HepG2 (cell line): ENCODE results near the gene PELO. TPM values are rescaled to one million over a fixed set of nuclear protein-coding genes. Genes with fewer than 3 reads are reported as not detected.

Experiments used
- ATAC-seq: fragments of 200-7000 bp; cut with Tn5 transposase; 3 replicates; pipeline ENCODE4 v1.9.1; 2020; ENCODE audit warnings: mild to moderate bottlenecking, moderate library complexity
- BruUV-seq: library from RNA; stranded (reverse); fragments of 400-500 nt; replicated peaks from 2 replicates; lab custom pipeline; 2021; lab: Mats Ljungman, UMichigan
- CTCF ChIA-PET: fragments of 300-600 bp; formaldehyde crosslinking; extraction: SDS; loops from one replicate; lab custom pipeline; 2021; ENCODE audit warnings: low total read pairs, inconsistent platforms, low intra/inter-chr PET ratio; lab: Yijun Ruan, JAX
- POLR2A ChIA-PET: fragments of 350-600 bp; sonication (Branson Sonifier 250); formaldehyde crosslinking; loops from one replicate; lab custom pipeline; 2020; ENCODE audit warnings: antibody characterized with exemption, inconsistent platforms; lab: Yijun Ruan, JAX
- DNase-seq: peaks from one replicate; pipeline ENCODE4 v3.0.0-alpha.2; 2015; ENCODE audit warnings: low spot score
- FAIRE-seq: peaks from 3 replicates; lab custom pipeline; 2011; peaks lifted over from hg19 to GRCh38; lab: Jason Lieb, UNC
- H2AFZ ChIP-seq: one replicate; pipeline ENCODE4 v1.6.1; 2011; ENCODE audit warnings: low read length, inconsistent platforms
- H3K27ac ChIP-seq: fragments of 300-600 bp; 3 replicates; pipeline ENCODE4 v1.8.0; 2011; ENCODE audit warnings: mixed run types, mild to moderate bottlenecking, mixed read lengths, low read length, inconsistent platforms; ENCODE audit not compliant: insufficient read depth; ENCODE audit errors: extremely low read length
- H3K27me3 ChIP-seq, 2 experiments: fragments of 200-600 bp in 1 of 2; 2 replicates in 1 of 2; 3 replicates in 1 of 2; pipeline versions ENCODE4 v1.6.0 to v1.8.0; 2011; ENCODE audit warnings: low read length in 2 of 2, mild to moderate bottlenecking in 2 of 2, moderate library complexity in 2 of 2, inconsistent platforms in 1 of 2; ENCODE audit not compliant: insufficient read depth in 2 of 2, control insufficient read depth in 1 of 2
- H3K36me3 ChIP-seq, 2 experiments: fragments of 200-600 bp in 1 of 2; replicated peaks in 1 of 2; 2 replicates in 1 of 2; 3 replicates in 1 of 2; pipeline versions ENCODE4 v1.5.1 to v1.8.0; 2011; ENCODE audit warnings: low read length in 2 of 2, inconsistent platforms in 1 of 2; ENCODE audit not compliant: insufficient read depth in 2 of 2, control insufficient read depth in 1 of 2
- H3K4me1 ChIP-seq: 2 replicates; pipeline ENCODE4 v1.5.1; 2012; ENCODE audit warnings: low read length, inconsistent platforms; ENCODE audit not compliant: insufficient read depth
- H3K4me2 ChIP-seq: 2 replicates; pipeline ENCODE4 v1.6.0; 2011; ENCODE audit warnings: low read depth, low read length, inconsistent platforms
- H3K4me3 ChIP-seq, 3 experiments: fragments of 200-600 bp in 1 of 3; sonication (generic), shearing (Covaris generic) in 1 of 3; replicated peaks in 1 of 3; 2 replicates each; pipeline ENCODE4 v1.5.1; 2011 to 2016; ENCODE audit warnings: low read length in 3 of 3, inconsistent platforms in 2 of 3, low read depth in 2 of 3, mild to moderate bottlenecking in 2 of 3, control low read depth in 1 of 3, mixed read lengths in 1 of 3; ENCODE audit not compliant: insufficient read depth in 1 of 3
- H3K79me2 ChIP-seq: one replicate; pipeline ENCODE4 v1.6.1; 2011; ENCODE audit warnings: low read length, inconsistent platforms; ENCODE audit not compliant: insufficient read depth
- H3K9ac ChIP-seq: 2 replicates; pipeline ENCODE4 v1.6.0; 2011; ENCODE audit warnings: mild to moderate bottlenecking, low read depth, low read length, inconsistent platforms; ENCODE audit not compliant: insufficient read depth
- H3K9me3 ChIP-seq: 2 replicates; pipeline ENCODE4 v1.5.1; 2012; ENCODE audit warnings: mild to moderate bottlenecking, low read length
- H4K20me1 ChIP-seq: 2 replicates; pipeline ENCODE4 v1.6.0; 2011; ENCODE audit warnings: inconsistent platforms, mild to moderate bottlenecking, low read length, moderate library complexity; ENCODE audit not compliant: insufficient read depth
- CEBPB ChIP-seq: IDR thresholded peaks from 2 replicates; pipeline ENCODE4 v1.6.1; 2011; ENCODE audit warnings: low read depth, low read length, improper control_type of control experiment, borderline replicate concordance
- E2F1 ChIP-seq: sonication (generic); formaldehyde crosslinking; IDR thresholded peaks from 2 replicates; pipeline ENCODE4 v1.5.0; 2020; ENCODE audit warnings: missing genetic modification reagents
- GATAD1 ChIP-seq: IDR thresholded peaks from 2 replicates; pipeline ENCODE4 v1.6.1; 2016; ENCODE audit warnings: missing genetic modification reagents, missing compliant biosample characterization
- HIVEP1 ChIP-seq: sonication (generic); formaldehyde crosslinking; IDR thresholded peaks from 2 replicates; pipeline ENCODE4 v1.4.0; 2020; ENCODE audit warnings: mild to moderate bottlenecking, missing genetic modification reagents
- KAT2B ChIP-seq: fragments of 150-350 bp; IDR thresholded peaks from 2 replicates; pipeline ENCODE4 v1.6.1; 2014; ENCODE audit warnings: low read depth, low read length, borderline replicate concordance
- KAT8 ChIP-seq: IDR thresholded peaks from 2 replicates; pipeline ENCODE4 v1.6.1; 2016; ENCODE audit warnings: missing genetic modification reagents, missing compliant biosample characterization
- RARA ChIP-seq: IDR thresholded peaks from 2 replicates; pipeline ENCODE4 v1.6.1; 2016; ENCODE audit warnings: missing genetic modification reagents, missing compliant biosample characterization
- RBM39 ChIP-seq: fragments of 200-400 bp; formaldehyde crosslinking; IDR thresholded peaks from one replicate; pipeline ENCODE4 v1.6.1; 2018; ENCODE audit warnings: antibody characterized with exemption, mild to moderate bottlenecking, low read depth, low read length; ENCODE audit not compliant: poor library complexity, severe bottlenecking
- SP2 ChIP-seq: sonication (generic); formaldehyde crosslinking; IDR thresholded peaks from 2 replicates; pipeline ENCODE4 v1.5.1; 2020; ENCODE audit warnings: mild to moderate bottlenecking, missing genetic modification reagents
- ZBTB38 ChIP-seq: sonication (generic); formaldehyde crosslinking; IDR thresholded peaks from 2 replicates; pipeline ENCODE4 v1.5.1; 2020; ENCODE audit warnings: mild to moderate bottlenecking, missing genetic modification reagents
- ZNF18 ChIP-seq: sonication (generic); formaldehyde crosslinking; IDR thresholded peaks from 2 replicates; pipeline ENCODE4 v1.8.0; 2022; ENCODE audit warnings: mild to moderate bottlenecking, missing genetic modification reagents; ENCODE audit not compliant: insufficient replicate concordance
- ZNF563 ChIP-seq: sonication (generic); formaldehyde crosslinking; IDR thresholded peaks from 2 replicates; pipeline ENCODE4 v1.8.0; 2022; ENCODE audit warnings: mild to moderate bottlenecking, moderate library complexity, missing genetic modification reagents
- ZNF720 ChIP-seq: sonication (generic); formaldehyde crosslinking; IDR thresholded peaks from 2 replicates; pipeline ENCODE4 v1.4.0; 2020; ENCODE audit warnings: missing genetic modification reagents
- ZNF83 ChIP-seq: sonication (generic); formaldehyde crosslinking; IDR thresholded peaks from 2 replicates; pipeline ENCODE4 v1.4.0; 2020; ENCODE audit warnings: missing genetic modification reagents, mild to moderate bottlenecking, borderline replicate concordance
- WGBS: methylation state at CpG from one replicate; pipeline ENCODE4 v1.1.6; 2017; ENCODE audit warnings: low lambda C conversion rate; 5-methylcytosine and 5-hydroxymethylcytosine counted together
- in situ Hi-C: cut with HindIII; loops from 2 replicates; pipeline ENCODE4 v1.10.0; 2017; ENCODE audit warnings: low pct_unique_long_range_greater_than_20kb; ENCODE audit not compliant: extremely low pct_ligation_motif_present
- intact Hi-C: fragments of 100-400 bp; cut with micrococcal nuclease; formaldehyde crosslinking; loops from one replicate; pipeline ENCODE4 v1.10.0; 2022; ENCODE audit not compliant: unreplicated experiment
- polyA plus RNA-seq, 8 experiments: library from polyadenylated mRNA; depleted of rRNA in 3 of 8; stranded (reverse) in 7 of 8; unstranded in 1 of 8; fragments of >200 nt; fragmentation: Illumina TruSeq in 4 of 8; extraction: Trizol in 4 of 8; gene quantifications; 2 replicates each; pipeline versions ENCODE4 v1.2.1 to v1.2.3, GENCODE V29; 2011 to 2016; ENCODE audit warnings: low read depth in 4 of 8, missing spikeins in 1 of 8, mixed read lengths in 1 of 8; ENCODE audit not compliant: insufficient read depth in 1 of 8
- total RNA-seq, 5 experiments: library from RNA; depleted of rRNA; stranded (reverse); fragments of >200 nt; fragmentation: Illumina TruSeq; extraction: Trizol; gene quantifications; 2 replicates each; pipeline ENCODE4 v1.2.3, GENCODE V29; 2016; ENCODE audit warnings: low read depth in 1 of 5

Gene PELO
- total and polyA plus RNA-seq, 2 of the 13 experiments (the other 11 are each of a cell fraction or from before 2014, with no cell fraction given), result 19.0 to 23.9 TPM

GRCh38 chr5:52822437-52822836 is 34.7 kb downstream of the PELO start (continued):
- TF ChIP-seq ZNF18 (CRISPR knock-in tag) (no peak), RBM39 (no peak), KAT8 (CRISPR knock-in tag) (no peak)

GRCh38 chr5:52824827-52825226 is 37.1 kb downstream of the PELO start:
- Histone ChIP-seq H3K79me2 (peaks cover 2% of the 10 kb centered on the region), H3K4me2 (no peak overlapping the region), H2AFZ (no peak overlapping the region), H3K9me3 (no peaks in the 10 kb centered on the region), H3K9ac (no peak overlapping the region), H3K36me3 (no peaks in the 10 kb centered on the region), H3K4me3 (no peak overlapping the region), H3K27ac (no peak overlapping the region), H3K27me3 (no peaks in the 10 kb centered on the region), H3K4me1 (peaks cover 5% of the 10 kb centered on the region; the same call in 1 of the 2 replicates), H4K20me1 (no peaks in the 10 kb centered on the region)
- intact Hi-C loops (no loop called here), in situ Hi-C loops (no loop called here)
- ATAC-seq, result no peak
- POLR2A ChIA-PET, result no interaction called here
- FAIRE-seq, result no peak
- BruUV-seq, result no TSS peak
- TF ChIP-seq KAT2B, result no peak
- peak; percentile 32; the same call in 1 of the 2 replicates for TF ChIP-seq CEBPB
- WGBS, result 100% methylated on average over 1 of the region's 1 CpG
- DNase-seq, result no peak
- CTCF ChIA-PET, result no interaction called here

- 94% methylated on average over 2 of the region's 2 CpGs for WGBS
- ChIA-PET POLR2A (no interaction called here), CTCF (no interaction called here)
- BruUV-seq, result no TSS peak
- TF ChIP-seq E2F1 (no peak), SP2 (CRISPR knock-in tag) (no peak), GATAD1 (CRISPR knock-in tag) (no peak), ZNF83 (CRISPR knock-in tag) (no peak), ZNF720 (CRISPR knock-in tag) (no peak), RARA (CRISPR knock-in tag) (no peak), ZNF563 (CRISPR knock-in tag) (no peak), ZBTB38 (CRISPR knock-in tag) (no peak), HIVEP1 (no peak)
- no peak overlapping the region for H2AFZ ChIP-seq
- no peak overlapping the region for H3K4me3 ChIP-seq
- no peak overlapping the region for H3K9ac ChIP-seq
- DNase-seq (no peak), ATAC-seq (no peak), FAIRE-seq (no peak)
- intact Hi-C loops, result no loop called here
- no peaks in the 10 kb centered on the region for H3K36me3 ChIP-seq
- in situ Hi-C loops, result no loop called here
- no peak overlapping the region for H3K4me2 ChIP-seq
- H3K9me3 ChIP-seq, result no peaks in the 10 kb centered on the region
- peaks cover 2% of the 10 kb centered on the region for H3K79me2 ChIP-seq
- H3K4me1 ChIP-seq, result peaks cover 5% of the 10 kb centered on the region; the same call in 1 of the 2 replicates
- no peaks in the 10 kb centered on the region for H3K27me3 ChIP-seq
- H4K20me1 ChIP-seq, result no peaks in the 10 kb centered on the region
- H3K27ac ChIP-seq, result no peak overlapping the region
These were observed 38.1 kb downstream of the PELO start for GRCh38 chr5:52825826-52826225.
